ENCODE results near the gene ICA1. TPM values are rescaled to one million over a fixed set of nuclear protein-coding genes. Genes with fewer than 3 reads are reported as not detected.

Gene ICA1
- total RNA-seq, 4 donors from 2014 or later = 1.6 to 20.9 (median 4.0) TPM

DNA sequence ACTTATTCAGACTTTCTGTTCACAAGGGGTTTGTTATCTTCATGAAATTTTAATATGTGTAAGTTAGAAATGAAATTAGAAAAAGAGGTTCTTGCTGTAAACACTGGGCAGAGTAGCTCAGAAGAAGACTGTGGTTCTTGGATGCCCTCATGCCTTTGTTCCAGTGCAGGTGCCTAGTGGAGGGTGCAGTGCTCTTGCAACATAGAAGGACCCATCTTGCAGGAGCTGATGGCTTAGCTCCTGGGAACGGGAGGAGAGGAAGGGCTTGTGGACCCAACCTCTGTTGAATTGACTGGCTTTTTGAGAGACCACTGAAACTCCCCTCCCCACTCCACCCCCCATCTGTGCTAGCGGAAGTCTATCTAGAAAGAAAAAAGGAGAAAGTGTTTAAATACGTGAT lies 176.5 kb downstream of the ICA1 start:
- Histone ChIP-seq H3K9me3 (no peaks in the 10 kb centered on the region), H3K4me3 (no peak overlapping the region), H3K27ac (no peak overlapping the region), H3K36me3 (no peaks in the 10 kb centered on the region), H3K4me1 (no peaks in the 10 kb centered on the region), H3K27me3 (no peaks in the 10 kb centered on the region)
- no peak for TF ChIP-seq POLR2A (IDR thresholded peaks at IDR 0.05)
- TF ChIP-seq, protein P1, sequence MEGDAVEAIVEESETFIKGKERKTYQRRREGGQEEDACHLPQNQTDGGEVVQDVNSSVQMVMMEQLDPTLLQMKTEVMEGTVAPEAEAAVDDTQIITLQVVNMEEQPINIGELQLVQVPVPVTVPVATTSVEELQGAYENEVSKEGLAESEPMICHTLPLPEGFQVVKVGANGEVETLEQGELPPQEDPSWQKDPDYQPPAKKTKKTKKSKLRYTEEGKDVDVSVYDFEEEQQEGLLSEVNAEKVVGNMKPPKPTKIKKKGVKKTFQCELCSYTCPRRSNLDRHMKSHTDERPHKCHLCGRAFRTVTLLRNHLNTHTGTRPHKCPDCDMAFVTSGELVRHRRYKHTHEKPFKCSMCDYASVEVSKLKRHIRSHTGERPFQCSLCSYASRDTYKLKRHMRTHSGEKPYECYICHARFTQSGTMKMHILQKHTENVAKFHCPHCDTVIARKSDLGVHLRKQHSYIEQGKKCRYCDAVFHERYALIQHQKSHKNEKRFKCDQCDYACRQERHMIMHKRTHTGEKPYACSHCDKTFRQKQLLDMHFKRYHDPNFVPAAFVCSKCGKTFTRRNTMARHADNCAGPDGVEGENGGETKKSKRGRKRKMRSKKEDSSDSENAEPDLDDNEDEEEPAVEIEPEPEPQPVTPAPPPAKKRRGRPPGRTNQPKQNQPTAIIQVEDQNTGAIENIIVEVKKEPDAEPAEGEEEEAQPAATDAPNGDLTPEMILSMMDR (IDR thresholded peaks at IDR 0.05 in 4 of 5, conservative IDR thresholded peaks at IDR 0.05 in 1 of 5) = no peak
- in situ Hi-C loops (cut with MboI; ENCODE audit: low sequenced_read_pairs in 4 of 4) = no loop called here
- DNase-seq (no peak), ATAC-seq (no peak)
- intact Hi-C loops (cut with DNase I; ENCODE audit: low total_unique reads) = no loop called here

DNA sequence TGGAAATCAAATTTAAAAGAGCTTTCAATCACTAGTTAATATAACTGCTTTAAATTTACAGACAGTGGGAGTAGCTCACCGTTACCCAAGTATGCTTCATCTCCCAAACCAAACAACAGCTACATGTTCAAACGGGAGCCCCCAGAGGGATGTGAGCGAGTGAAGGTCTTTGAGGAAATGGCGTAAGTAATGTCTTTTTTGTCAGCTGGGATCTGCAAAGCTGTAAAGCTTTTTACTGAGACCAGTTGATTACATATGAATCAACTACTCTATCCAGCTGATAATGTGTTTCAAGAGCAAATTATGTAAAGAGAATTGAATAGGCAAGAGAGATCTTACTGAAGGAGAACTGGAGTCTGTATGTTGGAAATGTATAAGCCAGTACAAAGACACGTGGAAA lies 177.1 kb downstream of the ICA1 start:
- intact Hi-C loops (cut with DNase I; ENCODE audit: low total_unique reads) = no loop called here
- in situ Hi-C loops (cut with MboI; ENCODE audit: low sequenced_read_pairs in 4 of 4) = no loop called here
- ATAC-seq = no peak

DNA sequence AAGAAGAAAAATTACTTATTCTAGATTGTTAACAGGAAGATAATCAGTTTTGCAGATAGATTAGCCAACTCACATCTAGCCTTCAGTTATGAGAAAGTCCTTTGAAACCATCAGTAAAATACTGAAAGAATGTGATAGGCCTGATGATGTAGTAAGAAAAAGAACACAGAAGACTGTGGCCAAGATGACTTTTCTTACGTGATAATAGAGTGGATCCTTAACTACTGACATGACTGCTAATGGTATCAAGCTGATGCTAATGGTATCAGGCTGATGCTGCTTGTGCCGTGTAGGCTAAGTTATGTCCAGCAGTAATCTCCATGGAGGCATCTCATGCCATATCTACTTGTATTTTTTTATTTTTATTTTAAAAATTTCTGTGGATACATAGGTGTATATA lies 179.2 kb downstream of the ICA1 start:
- no peaks in the 10 kb centered on the region for H3K36me3 ChIP-seq
- H3K4me3 ChIP-seq = no peak overlapping the region

More for the DNA sequence above, 177.1 kb downstream of the ICA1 start:
- no peaks in the 10 kb centered on the region for H3K4me1 ChIP-seq
- no peaks in the 10 kb centered on the region for H3K36me3 ChIP-seq
- H3K27ac ChIP-seq = no peak overlapping the region
- DNase-seq = no peak
- H3K9me3 ChIP-seq = no peaks in the 10 kb centered on the region
- TF ChIP-seq POLR2A (IDR thresholded peaks at IDR 0.05) = no peak
- TF ChIP-seq, protein P1 (IDR thresholded peaks at IDR 0.05 in 4 of 5, conservative IDR thresholded peaks at IDR 0.05 in 1 of 5) = no peak
- H3K27me3 ChIP-seq = no peaks in the 10 kb centered on the region
- no peak overlapping the region for H3K4me3 ChIP-seq

DNA sequence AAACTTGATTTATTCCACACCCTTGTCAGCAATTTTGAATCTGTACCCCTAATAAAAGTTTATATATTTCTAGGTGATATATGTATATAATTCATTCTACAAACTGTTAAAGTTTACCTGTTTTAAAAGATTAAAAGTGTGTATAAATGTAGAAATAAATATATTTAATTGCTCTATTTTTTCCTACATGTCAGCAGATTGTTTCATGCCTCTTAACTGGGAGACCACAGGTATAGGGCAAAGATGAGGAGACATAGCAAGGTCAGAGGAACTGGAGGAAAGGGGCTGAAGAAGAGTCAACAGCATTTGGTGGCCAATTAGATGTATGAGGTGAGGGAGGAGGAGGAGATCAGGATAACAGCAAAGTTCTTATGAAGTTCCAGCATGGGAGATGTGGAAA lies 183.5 kb downstream of the ICA1 start:
- Histone ChIP-seq H3K4me3 (no peak overlapping the region), H3K4me1 (no peaks in the 10 kb centered on the region), H3K27ac (no peak overlapping the region), H3K27me3 (no peaks in the 10 kb centered on the region), H3K9me3 (no peaks in the 10 kb centered on the region), H3K36me3 (no peaks in the 10 kb centered on the region)
- ATAC-seq = no peak
- in situ Hi-C loops (cut with MboI; ENCODE audit: low sequenced_read_pairs in 4 of 4) = no loop called here
- intact Hi-C loops (cut with DNase I; ENCODE audit: low total_unique reads) = no loop called here
- TF ChIP-seq POLR2A (IDR thresholded peaks at IDR 0.05) = no peak
- TF ChIP-seq, protein P1 (IDR thresholded peaks at IDR 0.05 in 4 of 5, conservative IDR thresholded peaks at IDR 0.05 in 1 of 5) = no peak
- DNase-seq = no peak

More for the DNA sequence above, 179.2 kb downstream of the ICA1 start:
- intact Hi-C loops (cut with DNase I; ENCODE audit: low total_unique reads) = no loop called here
- no peak for ATAC-seq
- Histone ChIP-seq H3K27me3 (no peaks in the 10 kb centered on the region), H3K9me3 (no peaks in the 10 kb centered on the region), H3K4me1 (no peaks in the 10 kb centered on the region), H3K27ac (no peak overlapping the region)
- in situ Hi-C loops (cut with MboI; ENCODE audit: low sequenced_read_pairs in 4 of 4) = no loop called here
- TF ChIP-seq, protein P1 (IDR thresholded peaks at IDR 0.05 in 4 of 5, conservative IDR thresholded peaks at IDR 0.05 in 1 of 5) = no peak
- TF ChIP-seq POLR2A (IDR thresholded peaks at IDR 0.05) = no peak
- DNase-seq = no peak

All from gastrocnemius medialis (tissue), 4 donors.